ENCODE data around the gene DENND6B. TPM values are rescaled to one million over a fixed set of nuclear protein-coding genes. Genes with fewer than 3 reads are reported as not detected.
A peak's percentile ranks its signal among the peaks of the same experiment; 100 is the strongest.

Gene DENND6B
- total and polyA plus RNA-seq, 2 experiments from 2014 or later = 0.71 to 1.3 TPM

GRCh38 chr22:50292643-50293440, 34.0 kb downstream of the DENND6B start:
- peak; percentile 40 for ATAC-seq
- Mint-ChIP-seq H3K9me3 (no peaks in the 10 kb centered on the region; the same call in 2 of the 3 replicates), H3K36me3 (ENCODE audit: low read depth) (peaks cover 8% of the 10 kb centered on the region; the same call in 2 of the 3 replicates), H3K4me3 (peak overlapping the region; percentile 56), H3K27ac (peak overlapping the region; percentile 79), H3K27me3 (ENCODE audit: insufficient read depth, low read depth, poor library complexity) (peaks cover 20% of the 10 kb centered on the region), H3K4me1 (peaks cover 14% of the 10 kb centered on the region)
- TF ChIP-seq ZNF462 (CRISPR knock-in tag; IDR thresholded peaks at IDR 0.05) (no peak), ZNF331 (CRISPR knock-in tag; IDR thresholded peaks at IDR 0.05; ENCODE audit: low read depth) (no peak), NANOG (IDR thresholded peaks at IDR 0.05; ENCODE audit: borderline replicate concordance) (no peak), EZH2 (IDR thresholded peaks at IDR 0.05; ENCODE audit: low read depth, unreplicated experiment) (no peak), ZNF114 (CRISPR knock-in tag; IDR thresholded peaks at IDR 0.05) (no peak), EZH2phosphoT487 (IDR thresholded peaks at IDR 0.05; ENCODE audit: unreplicated experiment) (no peak), STAT1 (IDR thresholded peaks at IDR 0.05; ENCODE audit: unreplicated experiment) (no peak), JUNB (IDR thresholded peaks at IDR 0.05; ENCODE audit: unreplicated experiment) (no peak), POLR2AphosphoS5 (IDR thresholded peaks at IDR 0.05; ENCODE audit: low read depth) (no peak)
- TF ChIP-seq, protein P1, sequence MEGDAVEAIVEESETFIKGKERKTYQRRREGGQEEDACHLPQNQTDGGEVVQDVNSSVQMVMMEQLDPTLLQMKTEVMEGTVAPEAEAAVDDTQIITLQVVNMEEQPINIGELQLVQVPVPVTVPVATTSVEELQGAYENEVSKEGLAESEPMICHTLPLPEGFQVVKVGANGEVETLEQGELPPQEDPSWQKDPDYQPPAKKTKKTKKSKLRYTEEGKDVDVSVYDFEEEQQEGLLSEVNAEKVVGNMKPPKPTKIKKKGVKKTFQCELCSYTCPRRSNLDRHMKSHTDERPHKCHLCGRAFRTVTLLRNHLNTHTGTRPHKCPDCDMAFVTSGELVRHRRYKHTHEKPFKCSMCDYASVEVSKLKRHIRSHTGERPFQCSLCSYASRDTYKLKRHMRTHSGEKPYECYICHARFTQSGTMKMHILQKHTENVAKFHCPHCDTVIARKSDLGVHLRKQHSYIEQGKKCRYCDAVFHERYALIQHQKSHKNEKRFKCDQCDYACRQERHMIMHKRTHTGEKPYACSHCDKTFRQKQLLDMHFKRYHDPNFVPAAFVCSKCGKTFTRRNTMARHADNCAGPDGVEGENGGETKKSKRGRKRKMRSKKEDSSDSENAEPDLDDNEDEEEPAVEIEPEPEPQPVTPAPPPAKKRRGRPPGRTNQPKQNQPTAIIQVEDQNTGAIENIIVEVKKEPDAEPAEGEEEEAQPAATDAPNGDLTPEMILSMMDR (conservative IDR thresholded peaks at IDR 0.05; ENCODE audit: low read depth in 2 of 2) = no peak
- TF ChIP-seq, protein P2, sequence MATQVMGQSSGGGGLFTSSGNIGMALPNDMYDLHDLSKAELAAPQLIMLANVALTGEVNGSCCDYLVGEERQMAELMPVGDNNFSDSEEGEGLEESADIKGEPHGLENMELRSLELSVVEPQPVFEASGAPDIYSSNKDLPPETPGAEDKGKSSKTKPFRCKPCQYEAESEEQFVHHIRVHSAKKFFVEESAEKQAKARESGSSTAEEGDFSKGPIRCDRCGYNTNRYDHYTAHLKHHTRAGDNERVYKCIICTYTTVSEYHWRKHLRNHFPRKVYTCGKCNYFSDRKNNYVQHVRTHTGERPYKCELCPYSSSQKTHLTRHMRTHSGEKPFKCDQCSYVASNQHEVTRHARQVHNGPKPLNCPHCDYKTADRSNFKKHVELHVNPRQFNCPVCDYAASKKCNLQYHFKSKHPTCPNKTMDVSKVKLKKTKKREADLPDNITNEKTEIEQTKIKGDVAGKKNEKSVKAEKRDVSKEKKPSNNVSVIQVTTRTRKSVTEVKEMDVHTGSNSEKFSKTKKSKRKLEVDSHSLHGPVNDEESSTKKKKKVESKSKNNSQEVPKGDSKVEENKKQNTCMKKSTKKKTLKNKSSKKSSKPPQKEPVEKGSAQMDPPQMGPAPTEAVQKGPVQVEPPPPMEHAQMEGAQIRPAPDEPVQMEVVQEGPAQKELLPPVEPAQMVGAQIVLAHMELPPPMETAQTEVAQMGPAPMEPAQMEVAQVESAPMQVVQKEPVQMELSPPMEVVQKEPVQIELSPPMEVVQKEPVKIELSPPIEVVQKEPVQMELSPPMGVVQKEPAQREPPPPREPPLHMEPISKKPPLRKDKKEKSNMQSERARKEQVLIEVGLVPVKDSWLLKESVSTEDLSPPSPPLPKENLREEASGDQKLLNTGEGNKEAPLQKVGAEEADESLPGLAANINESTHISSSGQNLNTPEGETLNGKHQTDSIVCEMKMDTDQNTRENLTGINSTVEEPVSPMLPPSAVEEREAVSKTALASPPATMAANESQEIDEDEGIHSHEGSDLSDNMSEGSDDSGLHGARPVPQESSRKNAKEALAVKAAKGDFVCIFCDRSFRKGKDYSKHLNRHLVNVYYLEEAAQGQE (IDR thresholded peaks at IDR 0.05; ENCODE audit: unreplicated experiment) = no peak
- H3K4me3 ChIP-seq = peak overlapping the region; percentile 48
- H2AFZ ChIP-seq = no peak overlapping the region
- H3K36me3 ChIP-seq (ENCODE audit: insufficient read depth) = no peaks in the 10 kb centered on the region
- peak overlapping the region; percentile 90 for H3K27ac ChIP-seq (ENCODE audit: low read depth)
- H3K9me2 ChIP-seq (ENCODE audit: insufficient read depth) = no peaks in the 10 kb centered on the region
- no peaks in the 10 kb centered on the region; the same call in 1 of the 2 replicates for H4K20me1 ChIP-seq (replicated peaks; ENCODE audit: insufficient read depth)
- H3K4me2 ChIP-seq = peak overlapping the region; percentile 75
- H3K4me1 ChIP-seq (ENCODE audit: insufficient read depth) = peaks cover 20% of the 10 kb centered on the region
- no peaks in the 10 kb centered on the region for H3K27me3 ChIP-seq (ENCODE audit: insufficient read depth)
- peaks cover 48% of the 10 kb centered on the region for H3K79me2 ChIP-seq (replicated peaks; ENCODE audit: insufficient read depth)
- no peak for DNase-seq (ENCODE audit: low spot score)
- no peaks in the 10 kb centered on the region; the same call in 1 of the 2 replicates for H3F3A ChIP-seq (replicated peaks; ENCODE audit: low read depth)

All from GM23338 (cell line).